Prostate gland (tissue), 2 donors: ENCODE results near the gene EPHA2.

Experiments
- CTCF ChIP-seq, 4 experiments: fragments of 200-600 bp in 2 of 4; fragments of 450-650 bp in 2 of 4; sonication (generic) in 2 of 4; IDR thresholded peaks; 1 replicate in 3 of 4; 2 replicates in 1 of 4; pipeline ENCODE4 v1.5.1; 2016 to 2019; ENCODE audit warnings: antibody characterized with exemption in 4 of 4, mild to moderate bottlenecking in 2 of 4, moderate library complexity in 2 of 4
- POLR2A ChIP-seq: fragments of 450-650 bp; IDR thresholded peaks from one replicate; pipeline ENCODE4 v1.6.1; 2016; ENCODE audit warnings: antibody characterized with exemption, mild to moderate bottlenecking

GRCh38 chr1:16145030-16145661 is 10.7 kb downstream of the EPHA2 start:
- TF ChIP-seq CTCF (IDR thresholded peaks at IDR 0.05) = no peak
- TF ChIP-seq POLR2A = no peak
